ENCODE data around the gene FLOT2.

DNA sequence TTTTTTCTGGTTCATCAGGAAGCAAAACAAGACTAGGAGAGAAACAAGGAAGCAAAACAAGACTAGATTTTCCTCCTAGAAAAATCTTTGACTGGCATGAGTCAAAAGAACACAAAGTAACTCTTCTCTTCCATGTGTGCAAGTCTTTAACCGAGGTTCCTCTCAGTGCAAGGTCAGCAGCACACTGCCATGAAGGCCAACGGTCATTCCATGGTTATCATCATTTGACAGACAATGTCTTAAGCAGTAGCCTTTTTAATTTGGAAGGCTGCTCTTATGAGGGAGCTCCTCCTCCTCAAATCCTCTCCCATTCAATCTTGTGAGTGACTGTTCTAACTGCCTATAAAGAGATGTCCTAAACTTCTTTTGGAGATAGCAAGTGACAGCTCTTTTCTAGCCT, 20.8 kb upstream of the FLOT2 start:
- TF ChIP-seq, protein P1, sequence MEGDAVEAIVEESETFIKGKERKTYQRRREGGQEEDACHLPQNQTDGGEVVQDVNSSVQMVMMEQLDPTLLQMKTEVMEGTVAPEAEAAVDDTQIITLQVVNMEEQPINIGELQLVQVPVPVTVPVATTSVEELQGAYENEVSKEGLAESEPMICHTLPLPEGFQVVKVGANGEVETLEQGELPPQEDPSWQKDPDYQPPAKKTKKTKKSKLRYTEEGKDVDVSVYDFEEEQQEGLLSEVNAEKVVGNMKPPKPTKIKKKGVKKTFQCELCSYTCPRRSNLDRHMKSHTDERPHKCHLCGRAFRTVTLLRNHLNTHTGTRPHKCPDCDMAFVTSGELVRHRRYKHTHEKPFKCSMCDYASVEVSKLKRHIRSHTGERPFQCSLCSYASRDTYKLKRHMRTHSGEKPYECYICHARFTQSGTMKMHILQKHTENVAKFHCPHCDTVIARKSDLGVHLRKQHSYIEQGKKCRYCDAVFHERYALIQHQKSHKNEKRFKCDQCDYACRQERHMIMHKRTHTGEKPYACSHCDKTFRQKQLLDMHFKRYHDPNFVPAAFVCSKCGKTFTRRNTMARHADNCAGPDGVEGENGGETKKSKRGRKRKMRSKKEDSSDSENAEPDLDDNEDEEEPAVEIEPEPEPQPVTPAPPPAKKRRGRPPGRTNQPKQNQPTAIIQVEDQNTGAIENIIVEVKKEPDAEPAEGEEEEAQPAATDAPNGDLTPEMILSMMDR (IDR thresholded peaks at IDR 0.05), result no peak
- TF ChIP-seq POLR2A (IDR thresholded peaks at IDR 0.05), result no peak

Data from uterus (tissue), 2 donors.